ENCODE results near the gene SEC61A2.
"Not testable (repeated sequence)": the region's sequence is repeated elsewhere in the genome, so short reads cannot be mapped to it uniquely, and the experiment has no call there.

Gene SEC61A2

GRCh38 chr10:12158111-12158510 is 28.6 kb downstream of the SEC61A2 start:
- in situ Hi-C loops (cut with HindIII; ENCODE audit: low sequenced_read_pairs), result no loop called here

GRCh38 chr10:12160664-12161063 is 31.2 kb downstream of the SEC61A2 start:
- in situ Hi-C loops (cut with HindIII; ENCODE audit: low sequenced_read_pairs), result loop anchor here (5.0 kb wide), 1 partner anchor 42 kb away; no protein-coding TSS in a partner anchor

GRCh38 chr10:12162927-12163326 is 33.5 kb downstream of the SEC61A2 start:
- in situ Hi-C loops (cut with HindIII; ENCODE audit: low sequenced_read_pairs), result loop anchor here (5.0 kb wide), 1 partner anchor 39 kb away; no protein-coding TSS in a partner anchor

- in situ Hi-C loops (cut with HindIII; ENCODE audit: low sequenced_read_pairs), result loop anchor here (5.0 kb wide), 1 partner anchor 38 kb away; no protein-coding TSS in a partner anchor
Observed at GRCh38 chr10:12164085-12164484, 34.6 kb downstream of the SEC61A2 start.

- in situ Hi-C loops (cut with HindIII; ENCODE audit: low sequenced_read_pairs), result no loop called here
Observed at GRCh38 chr10:12165036-12165435, 35.6 kb downstream of the SEC61A2 start.

DNA sequence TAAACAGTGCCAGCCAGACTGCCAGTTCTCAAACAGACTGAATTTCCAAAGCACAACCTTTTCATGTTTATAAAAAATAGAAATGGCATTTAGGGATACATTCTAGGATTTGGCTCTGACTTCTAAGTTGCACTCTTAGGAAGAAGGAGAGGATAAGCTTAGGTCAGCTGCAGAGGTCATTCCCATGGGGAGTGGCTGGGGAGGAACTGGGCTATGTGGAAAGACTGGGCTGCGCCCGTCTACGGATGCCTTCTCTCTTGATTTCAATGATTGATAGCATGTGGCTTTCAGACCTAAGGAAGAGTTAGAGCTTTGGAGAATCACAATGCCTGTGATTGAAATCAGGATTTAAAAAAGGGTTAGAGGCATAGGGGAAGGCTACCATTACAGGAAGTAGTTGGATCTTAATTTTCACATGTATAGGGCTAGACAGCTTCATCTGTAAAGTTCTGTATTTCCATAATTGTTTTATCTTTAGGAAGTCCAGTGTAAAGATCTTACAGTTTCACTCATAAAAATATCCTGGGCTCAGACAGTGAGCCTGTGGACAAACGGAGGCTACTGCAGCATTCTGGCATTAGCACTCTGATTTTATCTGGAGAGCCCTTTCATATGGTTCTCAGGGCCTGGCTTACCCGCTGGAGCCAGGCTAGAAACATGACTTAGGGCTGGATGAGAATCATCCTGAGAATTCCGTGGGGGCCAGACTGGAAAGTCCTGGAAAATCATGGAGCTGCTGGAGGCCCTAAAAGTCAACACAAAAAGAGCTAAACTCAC is 36.7 kb downstream of the SEC61A2 start:
- in situ Hi-C loops (cut with HindIII; ENCODE audit: low sequenced_read_pairs), result no loop called here

- in situ Hi-C loops (cut with HindIII; ENCODE audit: low sequenced_read_pairs), result not testable (repeated sequence)
Observed at GRCh38 chr10:12171512-12171911, 42.0 kb downstream of the SEC61A2 start.

- in situ Hi-C loops (cut with HindIII; ENCODE audit: low sequenced_read_pairs), result no loop called here
Observed at GRCh38 chr10:12177642-12178041, 48.2 kb downstream of the SEC61A2 start.

DNA sequence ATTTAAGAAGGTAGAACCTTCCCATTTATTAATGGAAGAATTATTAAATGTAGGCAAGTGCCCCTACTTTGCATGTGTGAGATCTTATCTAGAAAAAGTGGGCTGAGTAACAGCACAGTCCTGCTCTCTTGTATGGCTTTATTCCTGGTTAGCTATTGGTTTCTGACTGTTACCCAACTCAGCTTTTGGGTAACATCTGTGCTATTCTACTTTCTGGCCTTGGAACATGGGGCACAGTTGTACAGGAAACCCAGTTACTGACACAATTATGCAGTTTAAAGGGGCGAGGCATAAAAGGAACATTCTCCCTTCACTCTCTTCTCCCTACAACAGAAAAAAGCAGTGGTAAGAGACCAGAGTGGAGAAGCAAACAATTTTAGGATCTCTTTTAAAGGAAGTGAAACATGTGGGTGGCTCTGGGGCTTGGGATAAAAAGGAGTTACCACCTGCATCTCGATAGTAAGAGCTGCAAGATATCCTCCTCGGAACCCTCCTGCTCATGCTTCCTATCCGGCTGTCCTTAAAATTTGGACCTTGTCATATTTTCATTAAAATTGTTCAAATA is 50.2 kb downstream of the SEC61A2 start:
- in situ Hi-C loops (cut with HindIII; ENCODE audit: low sequenced_read_pairs), result no loop called here

DNA sequence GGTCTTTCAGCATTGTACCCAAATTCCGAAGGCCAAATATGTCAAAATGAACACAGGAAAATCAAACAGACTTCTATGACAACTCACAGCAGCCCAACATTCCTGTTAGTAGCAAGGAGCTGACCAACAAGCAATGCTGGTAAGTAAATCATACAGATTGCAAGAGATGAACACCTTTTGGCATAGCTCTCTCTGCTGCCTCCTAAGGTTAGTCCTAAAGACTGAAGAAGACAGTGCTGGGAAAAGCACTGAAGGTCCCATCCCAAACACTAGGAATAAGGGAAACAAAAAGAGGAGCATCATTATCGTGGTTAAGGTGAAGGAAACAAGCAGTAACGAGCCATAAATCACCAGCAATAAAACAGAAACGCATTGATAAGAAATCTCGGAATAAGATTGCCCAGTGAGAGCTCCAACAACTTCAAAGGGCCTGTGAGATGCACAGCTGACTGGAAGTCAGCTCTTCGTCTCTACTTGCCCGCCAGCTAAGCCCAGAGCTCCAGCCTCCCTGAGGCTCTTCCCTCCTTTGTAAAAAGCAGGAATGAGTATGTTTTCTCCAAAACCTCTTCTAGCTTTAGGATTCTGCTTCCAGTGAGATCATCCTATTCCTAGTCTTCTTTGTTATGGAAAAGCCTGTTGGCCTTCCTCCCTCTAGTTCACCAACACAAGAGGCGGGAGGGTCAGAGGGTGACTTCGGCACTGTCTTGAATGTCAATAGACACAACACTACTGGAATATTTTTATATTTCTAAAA is 50.9 kb downstream of the SEC61A2 start:
- in situ Hi-C loops (cut with HindIII; ENCODE audit: low sequenced_read_pairs), result no loop called here

DNA sequence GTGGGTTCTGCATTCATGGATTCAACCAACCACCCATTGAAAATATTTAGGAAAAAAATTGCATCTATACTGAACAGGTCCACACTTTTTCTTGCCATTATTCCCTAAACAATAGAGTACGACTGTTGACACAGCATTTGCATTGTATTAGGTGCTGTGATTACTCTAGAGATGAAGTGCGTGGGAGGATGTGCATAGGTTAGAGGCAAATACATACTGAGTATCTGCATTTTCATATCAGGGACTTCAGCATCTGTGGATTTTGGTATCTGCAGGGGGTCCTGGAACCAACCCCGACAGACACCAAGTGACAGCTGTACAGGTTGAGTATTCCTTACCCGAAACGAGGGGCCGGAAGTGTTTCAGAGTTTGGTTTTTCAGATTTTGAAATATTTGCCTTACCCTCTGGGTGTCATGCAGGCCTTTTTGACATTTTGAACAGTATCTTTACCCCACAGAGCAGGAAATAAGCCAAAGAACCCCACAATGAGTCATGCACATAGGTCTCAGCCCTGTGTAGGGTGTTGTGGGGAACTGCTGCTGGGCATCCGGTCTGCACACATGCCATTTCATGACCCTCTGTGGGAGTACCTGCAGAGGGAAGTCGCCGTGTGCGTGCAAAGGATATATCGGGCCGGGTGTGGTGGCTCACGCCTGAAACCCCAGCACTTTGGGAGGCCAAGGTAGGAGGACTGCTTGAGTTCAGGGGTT is 51.7 kb downstream of the SEC61A2 start:
- in situ Hi-C loops (cut with HindIII; ENCODE audit: low sequenced_read_pairs), result no loop called here

DNA sequence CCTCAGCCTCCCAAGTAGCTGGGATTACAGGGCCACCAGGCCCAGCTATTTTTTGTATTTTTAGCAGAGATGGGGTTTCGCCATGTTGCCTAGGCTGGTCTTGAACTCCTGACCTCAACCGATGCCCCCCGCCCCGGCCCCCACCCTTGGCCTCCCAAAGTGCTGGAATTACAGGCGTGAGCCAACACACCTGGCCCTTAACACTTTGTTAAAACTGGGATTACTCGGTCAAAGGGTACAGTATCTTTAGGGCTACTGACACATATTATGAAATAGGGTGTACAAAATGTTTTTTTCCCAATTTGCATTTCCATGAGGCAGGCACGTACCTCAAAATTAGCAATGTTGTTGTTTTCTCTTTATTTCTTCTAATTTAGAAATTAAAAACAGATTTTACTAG is 54.7 kb downstream of the SEC61A2 start:
- in situ Hi-C loops (cut with HindIII; ENCODE audit: low sequenced_read_pairs), result no loop called here

- in situ Hi-C loops (cut with HindIII; ENCODE audit: low sequenced_read_pairs), result no loop called here
Observed at GRCh38 chr10:12186323-12186722, 56.8 kb downstream of the SEC61A2 start.

DNA sequence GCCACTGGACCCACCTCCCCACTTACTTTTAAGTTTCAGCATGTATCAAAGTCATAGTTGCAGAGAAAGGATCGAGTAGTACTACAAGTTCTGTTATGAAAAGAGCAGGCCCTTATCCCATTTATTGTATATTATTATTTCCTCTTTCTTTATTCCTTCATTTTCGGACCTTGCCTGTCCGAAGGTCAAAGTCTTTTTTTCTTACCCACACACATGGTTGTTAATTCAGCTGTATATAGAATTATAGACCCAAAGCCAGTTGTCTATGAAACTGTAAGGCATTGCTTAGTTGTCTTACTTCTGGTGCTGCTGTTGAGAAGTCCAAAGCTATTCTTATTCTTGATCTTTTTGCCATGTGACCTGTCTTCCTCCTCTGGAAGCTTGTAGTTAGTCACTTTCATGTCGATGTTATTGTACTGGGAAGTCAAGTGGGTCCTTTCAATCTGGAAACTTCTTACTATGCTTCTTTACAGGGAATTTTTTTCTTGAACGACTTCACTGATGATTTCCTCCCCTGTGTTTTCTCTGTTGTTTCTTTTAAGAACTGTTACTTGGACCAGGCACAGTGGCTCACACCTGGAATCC is 57.9 kb downstream of the SEC61A2 start:
- in situ Hi-C loops (cut with HindIII; ENCODE audit: low sequenced_read_pairs), result no loop called here

DNA sequence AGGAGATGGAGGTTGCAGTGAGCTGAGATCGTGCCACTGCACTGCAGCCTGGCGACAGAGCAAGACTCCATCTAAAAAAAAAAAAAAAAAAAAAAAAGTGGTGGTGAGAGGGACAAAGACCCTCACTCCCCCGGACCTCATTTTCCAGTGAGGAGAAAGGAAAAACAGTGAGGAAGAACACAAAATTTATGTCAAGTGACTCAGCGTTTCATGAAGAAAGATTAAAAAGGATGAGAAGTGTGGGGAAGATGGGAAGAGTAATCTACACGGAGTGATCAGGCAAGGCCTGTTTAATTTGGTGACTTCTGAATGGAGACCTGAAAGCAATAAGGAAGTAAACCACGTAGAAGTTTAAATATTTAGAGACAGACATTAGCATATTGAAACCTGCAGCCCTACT is 59.2 kb downstream of the SEC61A2 start:
- in situ Hi-C loops (cut with HindIII; ENCODE audit: low sequenced_read_pairs), result no loop called here

DNA sequence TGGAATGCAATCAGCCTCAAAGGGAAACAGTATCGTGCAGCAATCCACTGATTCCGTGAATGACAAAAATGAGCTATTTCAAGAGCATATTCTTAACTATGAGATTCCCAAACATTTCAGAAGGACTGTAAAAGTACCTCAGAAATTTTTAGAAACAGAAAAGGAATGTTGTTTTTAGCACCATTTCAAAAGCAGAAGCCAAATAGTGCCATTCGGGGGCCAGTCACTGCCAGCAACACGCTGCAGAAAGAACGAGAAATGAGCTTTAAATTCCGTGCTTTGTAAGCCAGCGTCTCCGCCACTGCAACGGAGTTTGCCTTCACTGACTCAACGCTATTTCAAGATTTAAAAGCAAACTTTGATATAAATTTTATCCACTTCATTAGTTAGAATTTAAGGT is 59.9 kb downstream of the SEC61A2 start:
- in situ Hi-C loops (cut with HindIII; ENCODE audit: low sequenced_read_pairs), result no loop called here

- in situ Hi-C loops (cut with HindIII; ENCODE audit: low sequenced_read_pairs), result no loop called here
Observed at GRCh38 chr10:12191715-12192114, 62.2 kb downstream of the SEC61A2 start.

- in situ Hi-C loops (cut with HindIII; ENCODE audit: low sequenced_read_pairs), result no loop called here
Observed at GRCh38 chr10:12193193-12193592, 63.7 kb downstream of the SEC61A2 start.

DNA sequence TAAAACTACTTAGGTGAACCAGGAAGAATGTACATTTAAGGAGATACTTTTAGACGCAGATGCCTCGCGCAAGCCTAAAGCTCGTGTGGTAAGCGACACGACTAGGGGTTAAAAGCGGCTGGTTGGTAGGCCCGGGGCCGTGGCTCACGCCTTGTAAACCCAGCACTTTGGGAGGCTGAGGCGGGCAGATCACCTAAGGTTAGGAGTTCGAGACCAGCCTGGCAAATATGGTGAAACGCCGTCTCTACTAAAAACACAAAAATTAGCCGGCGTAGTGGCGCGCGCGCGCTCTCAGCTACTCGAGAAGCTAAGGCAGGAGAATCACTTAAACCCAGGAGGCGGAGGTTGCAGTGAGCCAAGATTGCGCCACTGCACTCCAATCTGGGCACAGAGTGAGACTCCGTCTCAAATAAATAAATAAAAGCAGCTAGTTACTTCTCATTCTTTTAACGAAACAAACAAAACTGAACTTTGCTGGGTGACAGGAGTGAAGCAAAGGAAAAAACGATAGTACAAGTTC is 65.3 kb downstream of the SEC61A2 start:
- in situ Hi-C loops (cut with HindIII; ENCODE audit: low sequenced_read_pairs), result no loop called here

GRCh38 chr10:12195281-12195602 is 65.8 kb downstream of the SEC61A2 start:
- in situ Hi-C loops (cut with HindIII; ENCODE audit: low sequenced_read_pairs), result no loop called here
